A172 (cell line): ENCODE measurements around the gene PACS1. TPM values are rescaled to one million over a fixed set of nuclear protein-coding genes. Genes with fewer than 3 reads are reported as not detected.

ENCODE experiments used
- DNase-seq: peaks from one replicate; pipeline ENCODE4 v3.0.0-alpha.2; 2015; ENCODE audit warnings: low spot score
- total RNA-seq: library from RNA; depleted of rRNA; stranded (reverse); fragments of >200 nt; shearing (Covaris generic); gene quantifications from 2 replicates; pipeline ENCODE4 v1.2.3, GENCODE V29; 2014

Gene PACS1
- total RNA-seq, 1 experiment from 2014 or later: 18.0 TPM

DNA sequence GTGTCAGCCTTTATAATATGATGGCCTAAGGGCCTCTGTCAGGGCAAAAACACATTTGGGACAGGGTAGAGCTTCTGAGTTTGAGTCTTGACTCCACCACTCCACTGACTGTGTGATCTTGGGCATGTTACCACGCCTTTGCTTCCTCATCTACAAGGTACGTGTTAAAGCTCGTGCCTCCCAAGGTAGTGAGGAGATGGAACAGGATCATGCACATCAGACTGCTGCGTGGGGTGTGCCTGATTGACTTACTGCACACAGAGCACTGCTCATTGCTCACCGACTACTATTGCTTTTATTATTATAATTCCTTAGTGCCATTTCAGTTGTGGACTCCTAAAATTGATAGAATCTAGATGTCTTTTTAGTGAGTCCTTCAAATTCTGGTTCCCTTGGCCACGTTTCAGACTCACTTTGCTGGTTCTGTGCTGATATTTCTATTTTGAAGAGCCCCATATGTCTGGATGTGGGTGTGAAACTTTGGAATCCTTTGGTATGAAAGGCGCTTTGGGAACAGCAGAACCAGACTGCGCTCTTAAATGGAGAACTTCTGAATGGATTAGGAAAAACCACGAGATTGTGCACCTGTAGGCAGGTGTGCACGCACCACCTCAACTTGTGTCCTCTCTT is 154.3 kb downstream of the PACS1 start:
- DNase-seq: no peak

DNA sequence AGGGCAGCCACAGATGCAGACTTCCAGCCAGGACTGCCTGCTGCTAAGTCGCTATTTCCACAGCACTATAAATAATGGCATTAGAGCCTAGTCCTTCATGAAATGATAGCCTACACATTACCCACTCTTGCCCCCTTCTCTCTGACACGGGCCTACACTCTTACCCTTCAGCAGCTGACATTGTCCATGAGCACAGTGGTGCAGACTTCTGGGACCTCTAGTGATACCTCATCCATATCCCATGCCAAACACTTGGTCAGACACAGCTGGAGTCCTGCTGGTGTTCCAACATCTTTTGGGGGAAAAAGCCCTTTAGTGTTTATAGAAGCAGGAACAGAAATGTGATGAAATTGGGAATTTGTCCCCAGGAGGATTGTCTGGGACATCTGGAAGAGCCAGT is 155.0 kb downstream of the PACS1 start:
- DNase-seq: no peak

DNA sequence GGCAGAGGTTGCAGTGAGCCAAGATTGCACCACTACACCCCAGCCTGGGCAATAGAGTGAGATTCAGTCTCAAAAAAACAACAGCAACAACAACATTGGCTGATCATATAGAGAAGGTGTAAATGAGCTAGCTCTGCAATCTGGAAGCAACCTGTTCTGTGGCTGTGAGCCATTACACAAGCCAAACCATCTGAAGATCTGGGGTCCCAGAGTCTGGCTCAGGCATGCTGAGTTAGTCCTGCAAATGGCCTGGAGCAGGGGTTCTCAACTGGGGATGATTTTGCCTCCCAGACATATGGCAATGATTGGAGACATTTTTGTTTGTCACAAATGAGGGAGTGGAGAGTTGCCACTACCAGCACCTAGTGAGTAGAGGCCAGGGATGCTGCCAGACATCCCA is 156.0 kb downstream of the PACS1 start:
- no peak for DNase-seq

DNA sequence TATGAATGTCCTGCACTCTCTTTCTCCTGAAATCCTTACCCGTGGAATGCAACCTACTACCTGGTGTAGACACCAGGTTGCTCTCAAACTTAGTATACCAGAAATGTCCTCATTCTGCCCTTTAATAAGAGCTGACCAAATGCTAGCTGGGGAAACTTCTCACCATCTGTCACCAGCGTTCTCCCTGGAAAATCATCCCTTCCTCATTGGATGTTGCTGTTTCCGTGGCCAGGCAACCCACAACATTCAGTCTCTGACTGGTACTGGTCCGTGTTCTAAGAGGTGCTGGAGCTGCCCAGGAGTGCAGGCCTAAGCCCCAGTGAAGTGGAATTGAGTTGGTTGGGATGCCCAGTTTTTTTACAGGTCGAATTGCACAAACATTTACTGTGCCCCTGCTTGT is 157.6 kb downstream of the PACS1 start:
- DNase-seq: no peak

- DNase-seq: no peak
Measured at GRCh38 chr11:66228521-66228920, 158.4 kb downstream of the PACS1 start.

- no peak for DNase-seq
Measured at GRCh38 chr11:66230156-66230555, 160.1 kb downstream of the PACS1 start.

- DNase-seq: no peak
Measured at GRCh38 chr11:66230978-66231377, 160.9 kb downstream of the PACS1 start.

- DNase-seq: no peak
Measured at GRCh38 chr11:66231561-66231960, 161.5 kb downstream of the PACS1 start.

- no peak for DNase-seq
Measured at GRCh38 chr11:66232769-66233168, 162.7 kb downstream of the PACS1 start.

- no peak for DNase-seq
Measured at GRCh38 chr11:66233301-66233700, 163.2 kb downstream of the PACS1 start.

DNA sequence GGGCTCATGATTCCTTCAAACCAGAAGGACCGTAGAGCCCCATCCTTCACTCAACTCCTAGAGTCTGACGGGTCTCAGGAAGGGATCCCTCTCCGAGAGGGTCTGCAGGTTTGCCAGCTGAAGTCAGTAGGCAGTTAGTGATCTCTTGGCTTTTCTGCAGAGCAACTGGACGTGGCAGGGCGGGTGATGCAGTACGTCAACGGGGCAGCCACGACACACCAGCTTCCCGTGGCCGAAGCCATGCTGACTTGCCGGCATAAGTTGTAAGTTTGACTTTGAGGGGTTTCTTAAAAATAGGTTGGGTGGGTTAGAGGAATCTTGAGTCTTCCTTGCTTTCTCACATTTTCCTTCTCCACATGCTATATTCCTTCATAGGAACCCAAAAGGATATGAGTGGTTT is 165.1 kb downstream of the PACS1 start:
- no peak for DNase-seq

DNA sequence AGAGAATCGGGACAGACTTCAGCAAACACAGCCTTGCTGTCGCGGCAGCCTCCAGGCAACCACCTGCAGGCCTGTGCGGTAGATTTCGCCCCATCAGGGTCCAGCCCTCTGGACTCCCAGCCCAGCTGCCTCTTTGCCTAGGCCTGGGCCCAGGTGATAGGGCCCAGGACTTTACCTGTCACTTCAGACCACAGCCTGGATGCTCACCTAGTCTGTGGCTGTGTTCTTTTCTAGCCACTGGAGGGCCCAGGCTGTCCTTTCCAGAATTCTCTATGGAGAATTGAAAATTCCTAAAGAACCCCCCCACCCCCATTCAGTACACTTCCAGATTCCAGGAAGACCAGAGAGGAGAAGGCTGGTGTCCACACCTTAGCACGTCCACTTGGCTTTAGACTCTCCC is 167.8 kb downstream of the PACS1 start:
- DNase-seq: no peak

DNA sequence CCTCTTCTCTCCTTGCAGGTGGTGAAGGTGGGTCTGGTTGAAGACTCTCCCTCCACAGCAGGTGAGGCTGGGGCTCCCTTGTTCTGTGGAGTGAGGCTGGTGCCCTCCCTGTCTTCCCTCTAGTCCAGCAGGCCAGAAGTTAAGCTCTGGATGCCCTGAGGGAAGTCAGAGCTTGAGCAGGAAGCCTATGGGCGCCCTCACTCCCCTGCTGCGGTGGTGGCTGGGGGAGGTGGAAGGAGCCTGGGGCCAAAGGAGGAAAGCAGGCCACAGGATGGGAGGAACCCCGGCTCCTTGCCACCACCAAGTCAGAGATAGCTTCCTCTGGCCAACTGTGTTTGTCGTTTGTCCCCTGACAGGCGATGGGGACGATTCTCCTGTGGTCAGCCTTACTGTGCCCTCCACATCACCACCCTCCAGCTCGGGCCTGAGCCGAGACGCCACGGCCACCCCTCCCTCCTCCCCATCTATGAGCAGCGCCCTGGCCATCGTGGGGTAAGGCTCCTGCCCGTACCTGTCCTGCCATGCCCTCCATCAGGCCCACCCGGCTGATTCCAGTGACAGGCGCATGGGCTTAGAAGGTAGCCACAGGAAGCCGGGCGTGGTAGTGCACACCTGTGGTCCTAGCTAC is 168.8 kb downstream of the PACS1 start:
- DNase-seq: no peak

- DNase-seq: no peak
Measured at GRCh38 chr11:66239511-66239910, 169.4 kb downstream of the PACS1 start.

- no peak for DNase-seq
Measured at GRCh38 chr11:66239998-66240780, 170.1 kb downstream of the PACS1 start.

DNA sequence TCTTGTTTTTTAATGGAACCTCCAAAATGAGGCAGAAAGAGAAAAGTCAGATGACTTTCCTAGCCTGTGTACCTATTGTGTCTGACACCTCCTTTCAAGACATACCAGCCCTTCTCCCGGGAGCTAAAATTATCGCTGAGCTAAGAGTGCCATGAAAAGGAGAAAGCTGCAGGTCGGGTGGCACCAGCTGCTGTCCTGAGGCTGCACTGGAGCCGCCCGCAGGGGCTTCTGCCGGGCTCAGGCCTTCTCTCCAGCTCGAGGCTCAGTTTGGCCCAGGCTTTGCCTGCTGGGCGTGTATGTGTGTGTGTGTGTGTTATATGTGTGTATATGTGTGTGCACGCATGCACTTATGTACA is 170.7 kb downstream of the PACS1 start:
- no peak for DNase-seq

DNA sequence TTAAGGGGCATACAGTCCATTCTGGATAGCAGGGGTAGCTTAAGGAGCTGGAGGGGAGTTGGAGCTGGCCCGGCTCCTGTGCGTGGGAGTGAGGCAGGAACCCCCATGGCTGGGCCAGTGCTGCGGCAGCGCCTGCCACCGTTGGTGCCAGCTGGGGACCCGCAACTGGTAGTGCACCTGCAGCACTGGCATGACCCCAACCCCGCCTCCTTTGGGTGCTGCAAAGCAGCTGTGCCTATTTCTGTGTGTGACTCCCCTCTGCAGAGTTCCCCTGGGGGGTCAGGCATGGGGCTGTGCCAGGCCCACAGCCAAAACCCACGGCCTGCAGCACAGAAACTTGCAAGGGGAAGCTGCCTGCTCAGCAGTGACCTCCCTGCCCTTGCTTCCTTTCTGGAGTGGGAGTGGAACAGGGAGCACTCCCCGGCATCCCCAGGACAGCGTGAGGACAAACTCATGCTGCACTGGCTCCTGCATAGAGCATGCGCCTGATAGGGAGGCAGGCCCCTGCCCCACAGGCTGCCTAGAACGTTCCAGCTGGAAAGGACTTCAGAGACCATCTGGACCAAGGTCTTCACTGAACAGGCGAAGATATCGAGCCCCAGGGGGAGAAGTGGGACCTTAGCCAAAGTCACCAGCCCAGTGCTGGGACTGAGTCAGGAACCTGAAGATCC is 172.2 kb downstream of the PACS1 start:
- DNase-seq: no peak

DNA sequence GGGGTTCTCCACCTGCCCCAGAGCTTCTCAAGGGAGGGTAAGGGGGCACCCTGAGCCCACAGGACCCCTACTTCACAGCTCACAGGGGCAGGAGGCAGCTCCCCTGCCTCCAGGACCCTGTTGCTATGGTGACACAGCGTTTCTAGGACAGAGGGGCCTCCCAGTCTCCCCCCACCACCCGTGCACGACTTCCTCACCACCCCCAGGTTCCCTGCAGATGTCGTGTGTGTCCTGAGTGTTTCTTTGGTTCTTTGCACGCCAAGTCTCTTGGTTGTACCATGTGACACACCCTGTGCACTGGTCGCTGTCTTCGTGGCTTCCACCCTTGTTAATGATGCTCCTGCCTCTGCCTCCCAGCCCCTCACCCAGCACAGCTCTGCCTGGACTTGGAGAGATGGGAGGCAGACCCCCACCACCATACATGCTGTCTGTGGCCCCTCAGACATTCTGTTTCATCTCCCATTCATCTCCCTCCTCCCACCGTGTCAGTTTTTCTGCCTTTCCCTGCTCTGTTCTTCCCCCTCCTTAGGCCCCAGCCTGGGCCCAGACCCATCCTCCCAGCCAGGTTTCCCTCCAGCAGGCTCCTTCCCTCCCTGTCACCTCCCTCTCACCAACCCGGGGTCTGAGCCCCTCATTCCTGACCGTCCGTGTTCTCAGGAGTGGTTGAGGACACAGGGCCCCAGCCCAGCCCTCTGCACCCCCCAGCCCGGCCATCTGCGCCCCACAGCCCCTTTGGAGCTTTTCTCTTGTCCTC is 173.9 kb downstream of the PACS1 start:
- no peak for DNase-seq

GRCh38 chr11:66247295-66247694 is 177.2 kb downstream of the PACS1 start:
- DNase-seq: no peak

DNA sequence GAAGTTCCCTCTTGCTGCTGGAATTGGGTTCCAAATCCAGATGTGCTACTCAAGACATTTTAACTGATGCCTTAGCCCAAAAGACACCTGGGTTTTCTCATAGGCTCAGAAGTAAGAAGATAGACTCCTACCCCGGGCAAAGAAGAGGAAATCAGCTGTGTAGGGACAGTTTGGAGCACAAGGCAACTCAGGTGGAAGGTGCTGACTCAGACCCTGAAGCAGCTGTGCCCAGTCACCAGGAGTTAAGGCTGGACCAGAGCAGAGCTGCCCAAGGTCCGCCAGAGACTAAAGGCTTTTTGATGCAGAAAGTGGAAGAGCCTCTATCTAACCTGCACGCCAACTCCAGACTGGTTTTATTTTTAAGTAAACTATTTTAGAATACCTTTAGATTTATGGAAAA is 177.7 kb downstream of the PACS1 start:
- DNase-seq: no peak

GRCh38 chr11:66248903-66249302 is 178.8 kb downstream of the PACS1 start:
- DNase-seq: no peak

GRCh38 chr11:66251809-66252208 is 181.7 kb downstream of the PACS1 start:
- DNase-seq: no peak
